IPS DF 6.9 (cell line): ENCODE data around the gene PZP.
"Not testable (repeated sequence)": the region's sequence is repeated elsewhere in the genome, so short reads cannot be mapped to it uniquely, and the experiment has no call there.

Experiments
- DNase-seq: peaks from one replicate; pipeline ENCODE4 v3.0.0-alpha.2; 2013; ENCODE audit warnings: low read depth, low spot score
- H3K27ac ChIP-seq: one replicate; pipeline ENCODE4 v1.5.1; 2013; ENCODE audit warnings: low read length, control low read depth
- H3K27me3 ChIP-seq: 2 replicates; pipeline ENCODE4 v1.6.1; 2013; ENCODE audit warnings: mild to moderate bottlenecking, low read length; ENCODE audit not compliant: control insufficient read depth, insufficient read depth
- H3K36me3 ChIP-seq: 2 replicates; pipeline ENCODE4 v1.6.1; 2013; ENCODE audit warnings: low read length; ENCODE audit not compliant: control insufficient read depth, insufficient read depth
- H3K4me1 ChIP-seq: 2 replicates; pipeline ENCODE4 v1.6.1; 2013; ENCODE audit warnings: low read length; ENCODE audit not compliant: control insufficient read depth, insufficient read depth
- H3K4me3 ChIP-seq: 2 replicates; pipeline ENCODE4 v1.5.1; 2013; ENCODE audit warnings: mild to moderate bottlenecking, low read length
- H3K9me3 ChIP-seq: 2 replicates; pipeline ENCODE4 v1.6.1; 2013; ENCODE audit warnings: low read length, inconsistent platforms; ENCODE audit not compliant: control insufficient read depth, insufficient read depth
- WGBS: extraction: QIAGEN DNeasy Blood & Tissue Kit; methylation state at CpG from one replicate; pipeline ENCODE4 v1.1.7; 2013; ENCODE audit warnings: mixed read lengths, missing lambda C conversion rate; ENCODE audit not compliant: insufficient read length, insufficient coverage; 5-methylcytosine and 5-hydroxymethylcytosine counted together

Gene PZP

DNA sequence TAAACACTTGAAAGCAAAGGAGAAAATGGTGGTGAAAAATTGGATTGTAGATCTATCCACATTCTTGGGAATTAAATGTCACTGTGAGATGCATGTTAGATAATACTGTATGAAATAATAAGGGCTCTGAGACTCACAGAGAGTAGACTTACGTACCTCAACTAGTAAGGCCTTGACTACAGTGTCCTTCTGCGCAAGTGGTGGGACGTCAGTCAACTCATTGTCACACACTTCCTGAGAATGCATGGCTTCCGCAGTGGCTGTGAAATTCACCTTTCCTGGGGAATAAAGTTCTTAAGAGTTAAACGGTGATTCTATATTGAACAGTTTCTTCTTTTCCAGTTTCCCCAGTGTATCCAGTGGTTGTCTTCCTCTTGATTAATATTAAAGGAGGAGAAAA lies 32.6 kb upstream of the PZP start:
- H3K4me1 ChIP-seq, result no peaks in the 10 kb centered on the region
- H3K36me3 ChIP-seq, result no peaks in the 10 kb centered on the region
- H3K27me3 ChIP-seq, result no peaks in the 10 kb centered on the region
- no CpG with 5 or more reads among the region's 5 CpGs for WGBS
- H3K4me3 ChIP-seq, result no peak overlapping the region
- no peaks in the 10 kb centered on the region for H3K9me3 ChIP-seq
- DNase-seq, result no peak
- no peak overlapping the region for H3K27ac ChIP-seq

- not testable (repeated sequence) for H3K36me3 ChIP-seq, H3K27ac ChIP-seq, H3K4me1 ChIP-seq, H3K4me3 ChIP-seq, H3K27me3 ChIP-seq, H3K9me3 ChIP-seq, DNase-seq
- 100% methylated on average over 2 of the region's 33 CpGs for WGBS
These were observed 31.9 kb upstream of the PZP start for GRCh38 chr12:9240004-9240635.

DNA sequence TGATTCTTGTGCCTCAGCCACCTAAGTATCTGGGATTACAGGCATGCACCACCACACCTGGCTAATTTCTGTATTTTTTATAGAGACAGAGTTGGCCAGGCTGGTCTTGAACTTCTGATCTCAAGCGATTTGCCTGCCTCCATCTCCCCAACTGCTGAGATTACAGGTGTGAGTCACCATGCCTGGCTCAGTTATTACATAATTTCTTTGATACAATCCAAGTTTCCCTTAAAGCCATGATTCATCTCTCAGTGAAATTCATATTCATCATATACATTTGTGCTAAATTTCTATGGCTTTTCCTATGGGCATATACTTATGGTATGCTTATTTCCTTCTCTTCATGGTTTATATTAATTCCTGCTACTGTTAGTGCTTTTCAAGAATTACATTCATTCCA lies 29.1 kb upstream of the PZP start:
- H3K27ac ChIP-seq, result no peak overlapping the region
- DNase-seq, result no peak
- no peak overlapping the region for H3K4me3 ChIP-seq
- H3K27me3 ChIP-seq, result no peaks in the 10 kb centered on the region
- no peaks in the 10 kb centered on the region for H3K9me3 ChIP-seq
- WGBS, result no CpG with 5 or more reads among the region's 1 CpG
- H3K4me1 ChIP-seq, result no peaks in the 10 kb centered on the region
- no peaks in the 10 kb centered on the region for H3K36me3 ChIP-seq

DNA sequence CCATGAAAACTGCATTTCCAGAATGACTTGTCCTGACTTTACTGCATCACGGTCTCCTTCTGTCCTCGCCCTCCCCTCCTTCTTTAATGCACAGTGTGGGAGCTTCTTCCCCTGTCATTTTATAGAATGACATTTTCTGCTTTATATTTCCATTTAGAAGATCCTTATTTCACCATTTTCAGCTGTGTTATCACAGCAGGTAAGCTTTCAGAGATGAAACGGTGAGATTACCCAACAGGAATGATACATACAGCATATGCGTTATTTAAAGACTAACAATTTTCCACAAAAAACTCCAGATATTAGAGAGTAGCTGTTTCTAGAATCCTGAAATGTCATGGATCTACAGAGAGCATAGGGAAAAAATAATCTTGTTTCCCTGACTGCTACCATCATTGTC lies 27.3 kb upstream of the PZP start:
- Histone ChIP-seq H3K9me3 (no peaks in the 10 kb centered on the region), H3K4me3 (no peak overlapping the region), H3K36me3 (no peaks in the 10 kb centered on the region), H3K27me3 (no peaks in the 10 kb centered on the region), H3K4me1 (no peaks in the 10 kb centered on the region), H3K27ac (no peak overlapping the region)
- WGBS, result no CpG with 5 or more reads among the region's 4 CpGs
- DNase-seq, result no peak

DNA sequence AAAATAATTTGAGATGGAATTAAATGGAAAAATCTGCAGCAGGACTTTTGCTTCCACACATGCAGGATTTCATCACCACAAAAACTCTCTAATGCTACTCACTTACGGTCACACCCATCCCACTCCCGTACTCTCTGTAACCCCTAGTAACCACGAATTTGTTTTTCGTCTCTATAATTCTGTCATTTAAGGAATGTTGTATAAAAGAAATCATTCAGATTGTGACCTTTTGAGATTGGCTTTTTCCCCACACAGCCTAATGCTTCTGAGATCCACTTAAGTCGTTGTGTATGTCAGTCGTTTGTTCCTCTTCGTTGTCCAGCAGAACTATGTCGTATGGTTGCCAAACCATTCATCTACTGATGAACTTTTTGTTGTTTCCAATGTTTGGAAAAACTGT lies 19.8 kb upstream of the PZP start:
- H3K27me3 ChIP-seq, result no peaks in the 10 kb centered on the region
- no peak overlapping the region for H3K4me3 ChIP-seq
- H3K9me3 ChIP-seq, result no peaks in the 10 kb centered on the region
- H3K4me1 ChIP-seq, result no peaks in the 10 kb centered on the region
- no CpG with 5 or more reads among the region's 8 CpGs for WGBS
- DNase-seq, result no peak
- no peak overlapping the region for H3K27ac ChIP-seq
- no peaks in the 10 kb centered on the region for H3K36me3 ChIP-seq

- WGBS, result no CpG with 5 or more reads among the region's 2 CpGs
- H3K4me3 ChIP-seq, result no peak overlapping the region
- no peak overlapping the region for H3K27ac ChIP-seq
- H3K4me1 ChIP-seq, result no peaks in the 10 kb centered on the region
- H3K9me3 ChIP-seq, result no peaks in the 10 kb centered on the region
- H3K36me3 ChIP-seq, result no peaks in the 10 kb centered on the region
- H3K27me3 ChIP-seq, result no peaks in the 10 kb centered on the region
- no peak for DNase-seq
These were observed 15.6 kb upstream of the PZP start for GRCh38 chr12:9223830-9224229.

GRCh38 chr12:9221483-9221882 lies 13.3 kb upstream of the PZP start:
- Histone ChIP-seq H3K36me3 (no peaks in the 10 kb centered on the region), H3K9me3 (no peaks in the 10 kb centered on the region), H3K27ac (no peak overlapping the region), H3K4me1 (no peaks in the 10 kb centered on the region), H3K4me3 (no peak overlapping the region), H3K27me3 (no peaks in the 10 kb centered on the region)
- DNase-seq, result no peak
- no CpG with 5 or more reads among the region's 1 CpG for WGBS

- not testable (repeated sequence) for H3K27me3 ChIP-seq, DNase-seq
These were observed 12.8 kb upstream of the PZP start for GRCh38 chr12:9221011-9221410.

GRCh38 chr12:9214534-9214933 lies 6.3 kb upstream of the PZP start:
- no peak for DNase-seq
- Histone ChIP-seq H3K4me3 (no peak overlapping the region), H3K4me1 (no peaks in the 10 kb centered on the region), H3K27ac (no peak overlapping the region), H3K9me3 (no peaks in the 10 kb centered on the region), H3K36me3 (no peaks in the 10 kb centered on the region), H3K27me3 (no peaks in the 10 kb centered on the region)
- no CpG with 5 or more reads among the region's 2 CpGs for WGBS

More at GRCh38 chr12:9221011-9221410, 12.8 kb upstream of the PZP start:
- H3K9me3 ChIP-seq, H3K27ac ChIP-seq, H3K36me3 ChIP-seq, H3K4me1 ChIP-seq, H3K4me3 ChIP-seq: not testable (repeated sequence)
- no CpG with 5 or more reads among the region's 9 CpGs for WGBS

GRCh38 chr12:9211687-9212086 lies 3.5 kb upstream of the PZP start:
- Histone ChIP-seq H3K4me3 (no peak overlapping the region), H3K9me3 (no peaks in the 10 kb centered on the region), H3K4me1 (no peaks in the 10 kb centered on the region), H3K36me3 (no peaks in the 10 kb centered on the region), H3K27ac (no peak overlapping the region), H3K27me3 (no peaks in the 10 kb centered on the region)
- no CpG with 5 or more reads among the region's 1 CpG for WGBS
- no peak for DNase-seq

DNA sequence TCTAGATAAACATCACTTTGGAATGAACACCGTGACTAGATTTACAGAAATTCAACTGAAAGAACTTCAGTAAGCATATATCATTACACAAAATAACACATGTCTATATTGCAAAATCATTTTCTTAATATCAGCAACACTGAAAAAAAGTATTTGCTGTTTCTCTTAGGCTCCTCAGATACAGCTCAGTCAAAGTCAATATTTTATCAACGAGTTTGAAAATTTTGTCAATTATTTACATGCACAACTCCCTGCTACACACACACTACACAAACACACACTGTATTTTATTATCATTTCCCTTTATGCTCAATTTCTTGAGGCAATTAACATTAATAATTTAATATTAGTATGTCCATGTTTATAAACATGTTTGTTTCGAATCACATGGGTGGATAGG lies 3.8 kb downstream of the PZP start:
- H3K27ac ChIP-seq, result no peak overlapping the region
- no peak overlapping the region for H3K4me3 ChIP-seq
- DNase-seq, result no peak
- H3K36me3 ChIP-seq, result no peaks in the 10 kb centered on the region
- no peaks in the 10 kb centered on the region for H3K27me3 ChIP-seq
- H3K9me3 ChIP-seq, result no peaks in the 10 kb centered on the region
- no peaks in the 10 kb centered on the region for H3K4me1 ChIP-seq
- no CpG with 5 or more reads among the region's 3 CpGs for WGBS
